ENCODE measurements around the gene NCOA1. TPM values are rescaled to one million over a fixed set of nuclear protein-coding genes. Genes with fewer than 3 reads are reported as not detected.
A peak's percentile ranks its signal among the peaks of the same experiment; 100 is the strongest.
"Not testable (repeated sequence)": the region's sequence is repeated elsewhere in the genome, so short reads cannot be mapped to it uniquely, and the experiment has no call there.

Gene NCOA1
- total RNA-seq, 3 donors from 2014 or later = 34.8 to 55.6 (median 43.6) TPM

DNA sequence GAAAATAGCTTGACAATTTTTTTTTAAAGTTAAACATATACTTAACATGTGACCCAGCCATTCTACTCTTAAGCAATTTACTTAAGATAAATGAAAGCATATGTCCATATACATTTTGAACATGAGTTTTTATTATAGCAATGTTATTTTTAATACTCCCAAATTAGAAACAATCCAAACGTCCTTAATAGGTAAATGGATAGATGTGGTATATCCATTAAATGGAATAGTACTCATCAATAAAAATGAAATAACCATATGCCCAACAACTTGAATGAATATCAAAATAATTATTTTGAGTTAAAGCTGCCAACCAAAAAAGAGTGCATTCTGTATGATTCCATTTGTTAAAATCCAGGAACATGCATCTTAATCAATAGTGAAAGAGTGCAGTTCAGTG is 29.1 kb downstream of the NCOA1 start:
- Histone ChIP-seq H3K4me1 (ENCODE audit: low read depth) (peaks cover 18% of the 10 kb centered on the region), H3K36me3 (ENCODE audit: low read depth) (no peaks in the 10 kb centered on the region), H3K9me3 (no peaks in the 10 kb centered on the region), H3K4me3 (no peak overlapping the region)
- intact Hi-C loops (cut with DNase I, micrococcal nuclease) = no loop called here
- DNase-seq = no peak
- ATAC-seq = no peak
- TF ChIP-seq, protein P1, sequence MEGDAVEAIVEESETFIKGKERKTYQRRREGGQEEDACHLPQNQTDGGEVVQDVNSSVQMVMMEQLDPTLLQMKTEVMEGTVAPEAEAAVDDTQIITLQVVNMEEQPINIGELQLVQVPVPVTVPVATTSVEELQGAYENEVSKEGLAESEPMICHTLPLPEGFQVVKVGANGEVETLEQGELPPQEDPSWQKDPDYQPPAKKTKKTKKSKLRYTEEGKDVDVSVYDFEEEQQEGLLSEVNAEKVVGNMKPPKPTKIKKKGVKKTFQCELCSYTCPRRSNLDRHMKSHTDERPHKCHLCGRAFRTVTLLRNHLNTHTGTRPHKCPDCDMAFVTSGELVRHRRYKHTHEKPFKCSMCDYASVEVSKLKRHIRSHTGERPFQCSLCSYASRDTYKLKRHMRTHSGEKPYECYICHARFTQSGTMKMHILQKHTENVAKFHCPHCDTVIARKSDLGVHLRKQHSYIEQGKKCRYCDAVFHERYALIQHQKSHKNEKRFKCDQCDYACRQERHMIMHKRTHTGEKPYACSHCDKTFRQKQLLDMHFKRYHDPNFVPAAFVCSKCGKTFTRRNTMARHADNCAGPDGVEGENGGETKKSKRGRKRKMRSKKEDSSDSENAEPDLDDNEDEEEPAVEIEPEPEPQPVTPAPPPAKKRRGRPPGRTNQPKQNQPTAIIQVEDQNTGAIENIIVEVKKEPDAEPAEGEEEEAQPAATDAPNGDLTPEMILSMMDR (IDR thresholded peaks at IDR 0.05) = no peak

DNA sequence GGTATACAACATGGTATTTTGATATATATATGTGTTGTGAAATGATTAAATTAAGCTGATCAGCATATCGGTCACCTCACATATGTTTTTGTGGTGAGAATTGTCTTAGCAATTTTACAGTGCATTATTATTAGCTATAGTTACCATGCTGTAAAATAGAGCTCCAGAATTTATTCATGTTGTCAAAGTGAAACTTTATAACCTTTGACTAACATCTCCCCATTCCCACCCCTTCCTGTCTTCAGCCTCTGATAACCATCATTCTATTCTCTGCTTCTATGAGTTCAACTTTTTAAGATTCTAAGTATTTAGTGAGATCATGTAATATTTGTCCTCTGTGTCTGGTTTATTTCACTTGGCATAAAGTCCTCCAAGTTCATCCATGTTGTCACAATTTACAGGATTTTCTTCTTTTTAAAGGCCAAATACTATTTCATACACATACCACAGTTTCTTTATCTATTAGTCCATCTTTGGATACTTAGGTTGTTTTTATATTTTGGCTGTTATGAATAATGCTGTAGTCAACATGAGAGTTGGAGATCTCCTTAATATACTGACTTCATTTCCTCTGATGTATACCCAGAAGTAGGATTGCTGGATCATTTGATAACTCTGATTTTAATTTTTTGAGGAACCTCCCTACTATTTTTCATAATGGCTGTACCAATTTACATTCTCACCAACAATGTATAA is 30.3 kb downstream of the NCOA1 start:
- ATAC-seq (no peak), DNase-seq (no peak)
- no peak overlapping the region for H3K4me3 ChIP-seq
- intact Hi-C loops (cut with DNase I, micrococcal nuclease) = no loop called here
- no peaks in the 10 kb centered on the region for H3K36me3 ChIP-seq (ENCODE audit: low read depth)
- no peaks in the 10 kb centered on the region for H3K9me3 ChIP-seq
- H3K4me1 ChIP-seq (ENCODE audit: low read depth) = peaks cover 21% of the 10 kb centered on the region
- TF ChIP-seq, protein P1 (IDR thresholded peaks at IDR 0.05) = no peak

DNA sequence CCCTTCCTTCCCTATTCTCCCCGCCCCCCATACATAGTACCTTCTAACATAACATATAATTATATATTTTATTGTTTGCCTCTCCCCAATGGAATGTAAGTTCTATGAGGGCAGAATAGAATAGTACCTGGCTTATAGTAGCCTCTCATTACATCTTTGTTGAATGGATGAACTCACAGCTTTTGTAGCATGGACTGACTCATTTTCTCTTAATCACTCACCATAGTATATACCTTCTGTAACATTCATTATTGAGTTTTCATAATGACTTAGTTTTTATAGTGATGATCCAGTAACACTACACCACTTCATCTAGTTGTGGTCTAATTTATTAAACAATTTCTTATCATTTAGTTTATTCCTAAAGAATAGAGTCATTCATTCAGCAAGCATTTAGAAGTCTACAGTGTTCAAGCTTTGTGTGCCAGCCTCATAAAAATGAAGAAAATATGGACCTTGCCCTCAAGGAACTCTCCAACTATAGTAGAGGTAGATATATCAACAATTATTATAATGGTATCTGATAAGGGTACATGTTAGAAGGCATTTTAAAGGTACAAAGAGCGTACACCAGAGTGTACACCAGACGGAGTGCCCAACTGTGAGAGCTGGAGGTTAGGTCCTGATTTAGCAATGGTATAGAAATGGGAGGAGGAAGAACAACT is 31.1 kb downstream of the NCOA1 start:
- H3K4me1 ChIP-seq (ENCODE audit: low read depth) = peaks cover 21% of the 10 kb centered on the region
- H3K9me3 ChIP-seq = no peaks in the 10 kb centered on the region
- TF ChIP-seq, protein P1 (IDR thresholded peaks at IDR 0.05) = no peak
- H3K4me3 ChIP-seq = no peak overlapping the region
- peak; percentile 72 for ATAC-seq
- intact Hi-C loops (cut with DNase I, micrococcal nuclease) = no loop called here
- no peaks in the 10 kb centered on the region for H3K36me3 ChIP-seq (ENCODE audit: low read depth)
- peak in 1 of 3 donors; percentile 17 for DNase-seq

DNA sequence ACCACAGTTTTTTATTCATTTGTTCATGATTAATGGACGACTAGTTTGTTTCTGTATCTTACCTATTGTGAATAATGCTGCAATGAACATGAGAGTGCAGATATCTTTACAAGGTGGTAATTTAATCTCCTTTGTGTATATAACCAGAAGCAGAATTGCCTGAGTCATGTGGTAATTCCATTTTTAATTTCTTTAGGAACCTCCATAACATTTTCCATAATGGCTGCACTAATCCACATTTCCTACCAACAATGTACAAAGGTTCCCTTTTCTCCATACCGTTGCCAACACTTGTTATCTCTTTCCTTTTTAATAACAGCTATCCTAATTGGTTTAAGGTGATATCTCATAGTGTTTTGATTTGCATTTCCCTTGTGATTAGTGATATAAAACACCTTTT is 36.5 kb downstream of the NCOA1 start:
- DNase-seq (no peak), ATAC-seq (peak; percentile 68)
- no peaks in the 10 kb centered on the region for H3K36me3 ChIP-seq (ENCODE audit: low read depth)
- H3K4me3 ChIP-seq = no peak overlapping the region
- H3K4me1 ChIP-seq (ENCODE audit: low read depth) = peaks cover 12% of the 10 kb centered on the region
- intact Hi-C loops (cut with DNase I, micrococcal nuclease) = no loop called here
- TF ChIP-seq, protein P1 (IDR thresholded peaks at IDR 0.05) = no peak
- H3K9me3 ChIP-seq = peaks cover 3% of the 10 kb centered on the region

DNA sequence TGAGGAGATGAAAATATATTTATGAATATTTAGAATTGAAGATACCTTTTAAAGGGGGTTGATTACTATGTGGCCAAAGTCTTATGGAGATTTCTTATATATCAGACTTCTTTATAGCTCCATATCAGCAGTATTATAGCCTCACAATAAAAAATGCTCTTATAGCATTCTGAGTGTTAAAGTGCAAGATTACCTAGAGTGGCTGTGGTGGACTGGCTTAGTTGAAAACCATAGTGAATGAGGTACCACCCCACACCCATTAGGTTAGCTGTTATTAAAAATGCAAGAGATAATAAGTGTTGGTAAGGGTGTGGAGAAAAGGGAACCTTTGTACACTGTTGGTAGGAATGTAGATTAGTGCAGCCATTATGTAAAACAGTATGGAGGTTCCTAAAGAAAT is 39.7 kb downstream of the NCOA1 start:
- ATAC-seq = peak; percentile 59
- peaks cover 12% of the 10 kb centered on the region for H3K4me1 ChIP-seq (ENCODE audit: low read depth)
- DNase-seq = no peak
- TF ChIP-seq, protein P1 (IDR thresholded peaks at IDR 0.05) = no peak
- no peak overlapping the region for H3K4me3 ChIP-seq
- intact Hi-C loops (cut with DNase I, micrococcal nuclease) = no loop called here
- H3K36me3 ChIP-seq (ENCODE audit: low read depth) = no peaks in the 10 kb centered on the region
- peaks cover 3% of the 10 kb centered on the region for H3K9me3 ChIP-seq

DNA sequence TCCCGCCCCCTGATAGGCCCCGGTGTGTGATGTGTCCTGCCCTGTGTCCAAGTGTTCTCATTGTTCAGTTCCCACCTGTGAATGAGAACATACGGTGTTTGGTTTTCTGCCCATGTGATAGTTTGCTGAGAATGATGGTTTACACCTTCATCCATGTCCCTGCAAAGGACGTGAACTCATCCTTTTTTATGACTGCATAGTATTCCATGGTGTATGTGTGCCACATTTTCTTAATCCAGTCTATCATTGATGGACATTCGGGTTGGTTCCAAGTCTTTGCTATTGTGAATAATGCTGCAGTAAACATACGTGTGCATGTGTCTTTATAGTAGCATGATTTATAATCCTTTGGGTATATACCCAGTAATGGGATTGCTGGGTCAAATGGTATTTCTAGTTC is 40.6 kb downstream of the NCOA1 start:
- H3K4me1 ChIP-seq (ENCODE audit: low read depth); H3K36me3 ChIP-seq (ENCODE audit: low read depth); ATAC-seq; DNase-seq; H3K4me3 ChIP-seq; H3K9me3 ChIP-seq; intact Hi-C loops (cut with DNase I, micrococcal nuclease): not testable (repeated sequence)

DNA sequence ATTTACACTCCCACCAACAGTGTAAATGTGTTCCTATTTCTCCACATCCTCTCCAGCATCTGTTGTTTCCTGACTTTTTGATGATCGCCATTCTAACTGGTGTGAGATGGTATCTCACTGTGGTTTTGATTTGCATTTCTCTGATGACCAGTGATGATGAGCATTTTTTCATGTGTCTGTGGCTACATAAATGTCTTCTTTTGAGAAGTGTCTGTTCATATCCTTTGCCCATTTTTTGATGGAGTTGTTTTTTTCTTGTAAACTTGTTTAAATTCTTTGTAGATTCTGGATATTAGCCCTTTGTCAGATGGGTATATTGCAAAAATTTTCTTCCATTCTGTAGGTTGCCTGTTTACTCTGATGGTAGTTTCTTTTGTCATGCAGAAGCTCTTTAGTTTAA is 41.0 kb downstream of the NCOA1 start:
- ATAC-seq; intact Hi-C loops (cut with DNase I, micrococcal nuclease); H3K9me3 ChIP-seq: not testable (repeated sequence)

DNA sequence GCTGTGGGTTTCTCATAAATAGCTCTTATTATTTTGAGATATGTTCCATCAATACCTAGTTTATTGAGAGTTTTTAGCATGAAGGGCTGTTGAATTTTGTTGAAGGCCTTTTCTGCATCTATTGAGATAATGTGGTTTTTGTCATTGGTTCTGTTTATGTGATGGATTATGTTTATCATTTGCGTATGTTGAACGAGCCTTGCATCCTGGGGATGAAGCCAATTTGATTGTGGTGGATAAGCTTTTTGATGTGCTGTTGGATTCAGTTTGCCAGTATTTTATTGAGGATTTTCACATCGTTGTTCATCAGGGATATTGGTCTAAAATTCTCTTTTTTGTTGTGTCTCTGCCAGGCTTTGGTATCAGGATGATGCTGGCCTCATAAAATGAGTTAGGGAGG is 42.5 kb downstream of the NCOA1 start:
- H3K36me3 ChIP-seq (ENCODE audit: low read depth); H3K9me3 ChIP-seq; DNase-seq; intact Hi-C loops (cut with DNase I, micrococcal nuclease); H3K4me1 ChIP-seq (ENCODE audit: low read depth); H3K4me3 ChIP-seq; ATAC-seq: not testable (repeated sequence)

More for the DNA sequence above, 41.0 kb downstream of the NCOA1 start:
- not testable (repeated sequence) for H3K4me3 ChIP-seq; DNase-seq; H3K36me3 ChIP-seq (ENCODE audit: low read depth); H3K4me1 ChIP-seq (ENCODE audit: low read depth)
